Limb (tissue), 2 donors: ENCODE data around the gene WT1.

Experiments used
- DNase-seq, 2 donors: peaks; one replicate each; pipeline ENCODE4 v3.0.0-alpha.2; 2016; ENCODE audit errors: extremely low spot score in 2 of 2

The WT1 gene

DNA sequence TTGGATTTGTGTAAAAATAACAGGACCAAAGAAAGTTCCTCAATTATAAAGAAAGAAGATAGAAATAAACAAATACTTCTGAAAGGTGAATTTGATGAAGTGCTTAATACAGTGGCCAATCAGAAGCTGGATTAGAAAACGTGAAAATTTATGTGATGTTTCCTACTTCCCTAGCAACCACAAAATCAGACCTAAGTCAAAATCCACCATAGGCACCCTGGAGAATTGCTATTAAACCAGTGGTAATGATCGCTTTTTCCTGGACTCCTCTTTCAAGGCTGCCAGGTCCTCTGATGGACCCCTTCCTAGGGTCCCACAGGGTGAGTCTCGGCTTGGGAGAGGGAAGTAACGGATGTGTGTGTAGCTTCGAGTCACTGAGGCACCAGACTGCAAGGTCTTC lies 9.6 kb downstream of the WT1 start:
- DNase-seq = no peak

DNA sequence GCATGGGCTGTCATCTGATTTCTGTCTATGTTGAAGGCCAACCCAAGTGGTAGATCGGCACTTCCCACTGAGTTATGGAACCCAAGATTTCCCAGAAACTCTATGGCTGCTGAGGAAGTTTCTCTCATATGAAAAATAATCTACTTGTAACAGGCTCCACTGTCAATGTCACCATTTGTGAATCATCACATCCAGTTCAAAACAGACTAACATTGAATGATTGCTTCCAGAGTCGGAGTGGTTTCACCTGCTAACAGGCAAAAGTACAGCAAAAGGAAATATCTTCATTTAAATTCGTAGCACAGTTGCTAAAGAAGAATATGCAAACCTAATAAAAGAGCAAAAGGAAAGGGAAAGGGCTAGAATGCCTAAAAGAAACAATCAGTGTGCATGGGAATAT lies 12.8 kb downstream of the WT1 start:
- no peak for DNase-seq

DNA sequence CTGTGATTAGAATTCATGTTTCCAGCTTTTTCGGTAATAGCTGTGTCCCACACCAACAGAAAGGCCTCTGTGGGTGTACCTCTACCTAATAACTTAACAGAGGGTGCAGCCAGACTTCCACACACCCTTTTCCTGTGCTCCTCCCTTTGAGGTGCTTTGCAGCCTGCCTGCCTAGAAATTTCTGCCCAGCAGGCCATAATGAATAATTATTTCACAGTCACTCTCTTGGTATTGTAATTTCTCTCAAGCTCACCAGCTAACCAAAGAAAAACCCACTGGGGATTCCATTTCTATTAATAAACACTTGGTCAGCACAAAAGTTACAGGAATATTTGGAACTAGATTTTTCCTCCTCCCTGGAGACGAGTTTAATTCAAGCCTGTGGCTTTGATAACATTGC lies 13.3 kb downstream of the WT1 start:
- DNase-seq = no peak

DNA sequence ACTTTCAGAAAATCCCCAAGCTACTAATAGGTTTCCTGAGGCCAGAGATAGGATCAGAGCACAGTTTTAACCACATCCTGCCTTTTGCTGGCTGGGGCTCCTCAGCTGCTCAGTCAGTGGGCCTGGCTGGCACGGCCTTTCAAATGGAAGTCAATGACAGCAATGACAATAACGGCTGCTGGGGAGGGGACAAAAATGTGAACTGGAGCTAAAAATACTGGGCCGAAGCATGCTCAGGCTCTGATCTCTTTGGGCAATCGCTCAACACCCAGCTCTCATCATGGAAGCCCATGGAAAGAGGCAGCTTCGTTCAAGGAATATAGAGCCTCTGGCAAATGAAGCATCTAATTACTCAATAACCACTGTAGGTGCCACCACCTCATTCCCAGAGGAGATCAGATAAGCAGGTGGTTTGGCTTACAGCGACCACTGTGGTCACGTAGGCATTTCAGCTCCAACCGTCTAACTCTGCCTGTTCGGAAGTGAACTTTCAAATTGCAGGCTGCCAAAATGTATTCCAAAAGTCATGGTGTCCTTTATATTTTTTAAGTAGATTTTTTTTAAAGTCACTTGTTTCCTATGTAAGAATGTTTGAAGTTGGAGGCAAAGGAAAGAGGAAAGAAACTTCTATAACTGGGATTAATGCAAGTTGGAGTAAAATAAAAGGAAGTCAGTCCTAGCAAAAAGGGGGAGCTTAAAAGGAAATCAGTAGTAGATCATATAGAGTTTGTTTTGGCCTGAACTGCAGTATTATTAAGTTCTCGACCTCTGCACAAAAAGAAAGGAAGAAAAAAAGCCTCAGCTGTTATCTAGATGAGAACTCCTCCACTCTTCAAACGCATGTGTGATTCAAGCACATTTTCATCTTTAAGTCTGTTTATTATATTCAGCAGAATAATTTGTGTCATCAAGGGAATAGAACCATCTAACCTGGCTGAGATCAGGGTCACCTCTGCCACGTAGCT lies 14.1 kb downstream of the WT1 start:
- DNase-seq = no peak

DNA sequence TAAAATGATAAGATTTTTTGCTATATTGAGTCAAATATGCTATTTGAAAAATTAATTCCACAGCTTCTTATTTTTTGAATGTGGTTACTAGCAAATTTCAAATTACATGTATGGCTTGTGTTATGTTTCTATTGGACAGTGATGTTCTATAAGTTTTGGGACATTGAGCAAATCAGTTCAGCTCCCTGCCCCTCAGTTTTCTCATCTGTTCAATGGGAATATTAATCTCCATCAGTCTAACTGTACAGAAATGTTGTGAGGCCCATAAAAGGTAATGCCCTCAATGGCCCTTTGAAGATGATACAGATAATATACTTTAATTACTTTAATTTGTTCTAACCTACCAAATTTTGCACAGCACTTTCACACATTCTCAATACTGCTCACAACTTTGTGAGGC lies 15.2 kb downstream of the WT1 start:
- DNase-seq = no peak

DNA sequence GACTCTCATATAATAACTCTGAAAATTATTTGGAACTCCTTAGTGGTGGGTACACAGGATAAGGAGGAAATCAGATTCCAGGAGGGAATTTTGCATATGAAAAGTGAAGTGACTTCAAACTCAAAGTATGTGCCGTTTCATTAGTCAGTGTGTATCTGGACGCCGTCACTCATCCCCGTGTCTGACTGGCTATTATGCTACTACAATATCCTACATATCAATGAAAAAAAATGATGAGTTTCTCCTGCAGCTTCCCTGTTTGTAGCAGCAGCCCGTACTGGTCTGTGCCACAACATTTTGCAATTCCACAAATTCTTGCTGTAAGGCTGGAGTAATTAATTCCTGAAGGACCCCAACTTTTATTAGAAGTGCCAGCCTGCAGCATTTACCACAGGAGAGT lies 16.5 kb downstream of the WT1 start:
- DNase-seq = no peak

DNA sequence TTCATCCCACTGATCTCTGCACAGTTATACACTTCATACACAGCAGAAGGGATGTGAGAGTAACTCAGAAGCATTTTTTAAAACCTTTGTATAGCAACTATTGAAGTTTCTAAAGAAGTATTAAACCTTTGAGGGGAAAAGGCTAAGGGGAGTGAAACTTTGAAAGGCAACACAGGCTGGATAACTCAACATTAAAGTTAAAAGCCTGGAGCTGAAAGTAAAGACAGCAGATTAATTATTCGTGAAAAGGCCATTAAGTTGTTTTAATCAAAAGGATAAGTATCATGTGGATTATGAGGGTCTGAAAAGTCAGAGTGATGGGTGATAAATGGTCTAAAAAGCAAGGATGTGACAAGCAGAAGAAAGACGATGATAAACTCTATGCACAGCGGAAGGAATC lies 17.5 kb downstream of the WT1 start:
- no peak for DNase-seq

DNA sequence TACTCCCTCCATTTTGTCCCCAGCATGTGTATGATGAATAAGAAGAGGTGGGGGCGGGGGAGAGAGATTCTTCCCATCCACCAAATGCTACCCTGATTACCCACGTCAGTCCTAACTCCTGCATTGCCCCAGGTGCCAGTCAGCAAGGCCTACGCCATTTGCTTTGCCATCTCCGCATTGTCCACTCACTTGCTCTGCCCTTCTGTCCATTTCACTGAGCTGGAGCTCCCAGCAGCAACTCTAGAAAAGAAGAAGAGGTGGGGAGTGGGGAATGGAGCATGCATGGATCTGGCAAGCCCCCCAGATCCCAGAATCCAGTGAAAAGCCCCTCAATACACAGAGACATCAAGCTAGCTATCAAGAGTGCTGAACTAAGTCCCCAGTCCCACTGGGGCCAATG lies 19.0 kb downstream of the WT1 start:
- DNase-seq = no peak

DNA sequence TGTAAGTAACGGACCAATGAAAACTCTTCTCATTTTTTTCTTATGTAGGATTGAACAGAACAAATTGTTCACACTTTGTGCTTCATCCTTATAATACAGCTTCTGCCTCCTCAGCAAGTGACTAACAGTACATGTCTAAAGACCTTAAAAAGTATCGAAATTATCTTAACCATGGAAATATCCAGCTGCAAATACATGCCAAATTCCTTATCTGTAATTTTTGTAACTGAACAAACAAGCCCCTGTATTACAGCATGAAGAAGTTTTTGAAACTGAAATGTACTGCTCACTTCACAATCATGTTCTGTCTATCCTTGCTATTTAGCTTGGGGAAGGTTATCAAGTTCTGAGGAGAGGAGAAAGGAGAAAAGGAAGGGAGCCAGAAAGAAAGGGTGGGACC lies 20.4 kb downstream of the WT1 start:
- no peak for DNase-seq

DNA sequence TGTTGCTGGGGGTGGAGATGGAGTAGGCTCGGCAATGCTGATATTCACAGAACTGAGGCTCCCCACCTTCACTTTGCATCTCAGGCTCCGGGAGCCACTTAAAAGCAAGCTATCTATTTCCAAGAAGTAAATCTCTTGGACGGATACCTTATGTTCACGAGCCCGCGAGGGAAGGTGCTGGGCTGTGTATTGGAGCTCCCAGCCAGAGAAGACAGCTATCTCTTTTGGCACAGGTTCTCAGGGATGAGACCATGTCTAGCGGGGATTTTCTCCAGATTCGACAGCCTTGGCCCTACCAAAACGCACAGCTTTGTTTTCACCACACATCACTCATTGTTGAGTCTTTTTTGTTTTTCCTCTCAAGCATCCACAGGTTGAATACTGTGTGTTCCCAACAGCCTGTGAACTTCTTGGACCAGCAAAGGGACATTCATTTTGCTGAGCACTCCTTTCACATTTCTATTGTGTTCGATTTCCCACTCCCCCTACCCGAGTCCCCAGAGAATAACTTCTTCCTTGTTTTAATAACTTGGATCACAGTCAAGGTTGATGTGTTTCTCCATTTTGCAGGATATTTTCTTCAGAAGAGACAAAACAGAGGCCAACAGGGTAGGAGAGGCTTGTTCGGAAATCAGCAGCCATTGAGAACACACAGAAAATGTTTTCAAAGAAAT lies 23.3 kb downstream of the WT1 start:
- DNase-seq = no peak

DNA sequence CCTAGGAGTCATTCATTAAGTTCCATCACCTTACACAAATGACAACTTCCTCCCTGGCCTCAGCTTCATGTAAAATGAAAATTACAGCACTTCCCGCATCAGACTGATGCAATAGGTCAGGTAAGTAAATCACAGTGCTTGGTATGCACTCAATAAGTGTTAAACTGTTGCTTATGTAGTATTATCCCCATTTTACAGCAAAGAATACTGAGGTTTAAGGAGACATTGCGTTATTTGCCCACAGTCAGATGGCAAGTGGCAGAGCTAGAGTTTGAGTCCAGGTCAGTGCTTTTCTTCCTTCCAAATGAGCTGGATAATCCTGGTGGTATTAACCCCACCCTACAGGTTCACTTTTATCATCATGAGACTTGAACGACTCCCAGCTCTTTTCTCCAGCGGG lies 29.7 kb downstream of the WT1 start:
- no peak for DNase-seq

DNA sequence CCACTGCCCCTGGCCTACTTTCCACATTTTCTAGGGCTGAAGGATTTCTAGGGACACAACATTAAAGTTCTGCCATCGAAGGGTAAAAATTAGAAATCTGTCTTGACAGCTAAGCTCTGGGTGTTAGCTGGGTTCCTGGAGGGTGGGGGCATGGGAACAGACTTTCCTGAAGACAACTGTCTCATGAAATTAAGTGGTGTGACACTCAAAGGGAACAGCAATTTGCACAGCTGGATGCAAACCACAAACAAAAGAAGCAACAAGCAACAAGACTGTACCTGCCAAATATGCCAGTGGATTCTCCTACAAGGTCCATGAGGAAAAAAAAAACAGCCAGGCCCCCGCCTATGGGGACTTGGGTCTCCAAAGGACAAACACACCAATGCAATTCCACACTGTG lies 32.5 kb downstream of the WT1 start:
- DNase-seq = no peak

DNA sequence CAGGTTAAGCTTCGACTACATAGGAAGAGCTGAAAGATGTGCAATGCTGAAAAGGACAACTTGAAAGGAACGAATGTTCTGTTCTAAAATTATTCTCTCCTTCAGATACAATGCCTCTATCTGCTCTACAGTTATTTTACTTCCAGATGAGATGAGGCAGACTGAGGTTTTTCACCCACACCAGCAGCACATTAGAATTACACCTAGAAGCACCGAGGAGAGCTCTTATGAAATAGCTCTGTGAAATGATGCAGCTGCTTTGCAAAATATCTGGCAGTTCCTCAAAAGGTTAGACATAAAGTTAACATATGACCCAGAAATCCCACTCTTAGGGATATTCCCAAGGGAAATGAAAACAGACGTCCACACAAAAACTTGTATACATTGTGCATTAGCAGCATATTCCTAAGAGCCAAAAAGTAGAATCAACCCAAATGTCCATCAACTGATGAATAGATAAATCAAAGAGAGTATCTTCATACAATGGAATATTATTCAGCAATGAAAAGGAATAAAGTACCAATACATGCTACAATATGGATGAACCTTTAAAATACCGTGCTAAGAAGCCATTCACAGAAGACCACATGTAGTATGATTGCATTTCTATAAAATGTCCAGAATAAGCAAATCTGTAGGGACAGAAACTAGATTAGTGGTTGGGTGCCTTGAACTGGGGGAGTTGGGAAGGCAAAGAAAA lies 34.5 kb downstream of the WT1 start:
- DNase-seq = no peak

DNA sequence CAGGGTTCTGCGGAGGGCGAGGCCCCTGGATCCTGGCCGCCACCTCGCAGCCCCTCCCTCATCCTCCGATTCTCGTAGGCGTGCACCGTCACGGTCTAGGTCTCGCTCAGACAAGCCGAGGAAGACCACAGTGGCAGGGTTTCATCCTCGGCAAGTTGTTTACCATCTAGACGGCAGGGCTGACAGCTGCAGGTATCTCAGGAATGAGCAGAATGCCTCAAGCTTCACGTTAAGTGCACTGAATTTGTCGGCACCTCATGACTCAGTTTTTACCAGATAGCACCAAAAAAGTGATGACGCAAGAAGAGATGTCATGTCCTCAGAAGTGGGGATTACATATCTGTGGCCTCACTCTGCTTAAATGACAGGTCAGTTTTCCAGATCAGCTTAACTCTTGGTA lies 35.1 kb downstream of the WT1 start:
- no peak for DNase-seq

DNA sequence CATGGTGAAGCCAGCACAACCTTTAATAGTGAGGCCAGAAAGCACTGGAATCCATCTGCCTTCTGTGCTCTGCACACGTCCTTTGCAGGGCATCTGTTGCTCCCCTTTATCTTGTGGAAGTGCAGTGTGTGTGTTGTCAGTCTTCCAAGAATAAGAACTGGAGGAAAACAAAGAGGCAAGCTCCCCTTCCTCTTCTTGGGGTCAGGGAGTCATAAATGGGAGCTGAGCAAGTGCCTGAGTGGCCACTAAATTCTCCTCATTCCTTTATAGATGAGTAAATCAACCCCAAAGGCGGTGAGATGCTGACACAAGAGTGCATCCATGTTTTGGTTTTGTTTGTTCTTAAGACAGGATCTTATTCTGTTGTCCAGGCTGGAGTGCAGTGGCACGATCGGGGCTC lies 38.3 kb downstream of the WT1 start:
- no peak for DNase-seq

DNA sequence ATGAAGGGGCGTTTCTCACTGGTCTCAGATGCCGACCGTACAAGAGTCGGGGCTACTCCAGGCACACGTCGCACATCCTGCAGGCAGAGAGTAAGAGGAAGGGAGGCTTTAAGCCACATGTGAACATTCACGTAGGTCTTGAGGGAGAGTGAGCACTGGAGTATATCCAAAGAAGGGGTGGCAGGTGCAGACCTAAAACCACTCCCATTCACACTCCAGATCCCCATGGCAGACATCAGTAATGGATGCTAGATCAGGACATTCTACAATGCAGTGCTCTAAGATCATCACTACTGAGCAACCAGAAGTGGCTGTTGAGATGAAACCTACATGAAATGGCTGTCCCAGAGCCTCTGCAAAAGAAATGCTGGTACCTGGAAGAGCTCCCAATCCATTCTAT lies 39.0 kb downstream of the WT1 start:
- no peak for DNase-seq

DNA sequence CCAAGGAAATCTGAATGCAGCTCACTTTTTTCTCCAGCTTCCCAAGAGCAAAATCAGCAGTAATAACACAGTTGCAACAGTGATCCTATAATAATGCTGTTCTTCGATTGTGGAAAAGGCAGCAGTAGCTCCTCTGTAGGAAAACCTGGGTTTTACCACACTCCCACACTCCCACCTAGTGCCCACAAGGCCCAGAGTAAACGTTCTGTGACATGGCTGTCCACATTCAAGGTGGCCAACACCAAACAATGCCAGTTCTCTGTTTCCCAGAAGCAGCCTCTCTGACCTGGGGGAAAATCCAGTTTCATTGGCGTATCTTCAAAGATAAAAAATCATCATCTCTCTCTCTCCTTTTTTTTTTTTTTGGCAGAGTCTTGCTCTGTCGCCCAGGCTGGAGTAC lies 40.2 kb downstream of the WT1 start:
- no peak for DNase-seq

DNA sequence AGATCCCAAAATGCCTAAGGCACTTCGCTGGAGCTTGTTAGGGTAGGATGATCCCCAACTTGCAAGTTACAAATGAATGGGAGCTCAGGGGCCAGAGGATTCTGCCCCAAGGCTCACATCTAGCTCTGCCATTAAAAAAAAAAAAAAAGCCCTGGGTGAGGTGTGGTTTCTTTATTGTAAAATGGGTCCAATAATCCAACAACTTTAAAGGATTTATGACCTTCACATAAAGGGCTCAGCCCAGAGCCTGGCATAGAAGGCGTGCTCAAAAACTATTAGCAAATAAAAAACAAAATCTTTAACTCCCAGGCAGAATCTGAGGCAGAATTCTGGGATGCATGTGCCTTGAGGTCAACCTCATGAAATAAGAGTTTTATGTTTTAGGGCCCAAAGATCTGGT lies 42.5 kb downstream of the WT1 start:
- no peak for DNase-seq

DNA sequence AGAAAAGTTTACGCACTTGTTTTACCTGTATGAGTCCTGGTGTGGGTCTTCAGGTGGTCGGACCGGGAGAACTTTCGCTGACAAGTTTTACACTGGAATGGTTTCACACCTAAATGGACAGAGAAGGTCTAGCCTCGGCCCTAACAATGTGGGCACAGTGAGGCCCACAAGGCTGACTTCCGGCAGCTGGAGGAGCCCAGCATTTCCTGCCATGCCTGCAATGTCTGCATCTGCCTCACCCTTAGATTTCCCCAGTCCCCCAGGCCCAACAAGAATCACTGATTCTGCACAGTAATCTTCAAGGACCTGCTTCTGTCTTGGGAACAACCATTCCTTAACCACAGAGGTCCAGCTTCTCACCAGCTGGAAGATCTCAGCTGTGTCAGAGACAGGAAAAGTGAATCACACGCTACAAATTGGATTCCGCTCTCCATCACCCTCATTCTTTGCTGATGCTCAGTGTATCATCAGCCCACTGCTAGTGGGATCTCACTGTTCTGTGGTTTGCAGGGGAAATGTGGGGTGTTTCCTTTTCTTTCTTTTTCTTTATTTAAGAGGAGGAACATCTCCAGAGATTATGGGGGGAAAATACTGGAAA lies 43.3 kb downstream of the WT1 start:
- no peak for DNase-seq

DNA sequence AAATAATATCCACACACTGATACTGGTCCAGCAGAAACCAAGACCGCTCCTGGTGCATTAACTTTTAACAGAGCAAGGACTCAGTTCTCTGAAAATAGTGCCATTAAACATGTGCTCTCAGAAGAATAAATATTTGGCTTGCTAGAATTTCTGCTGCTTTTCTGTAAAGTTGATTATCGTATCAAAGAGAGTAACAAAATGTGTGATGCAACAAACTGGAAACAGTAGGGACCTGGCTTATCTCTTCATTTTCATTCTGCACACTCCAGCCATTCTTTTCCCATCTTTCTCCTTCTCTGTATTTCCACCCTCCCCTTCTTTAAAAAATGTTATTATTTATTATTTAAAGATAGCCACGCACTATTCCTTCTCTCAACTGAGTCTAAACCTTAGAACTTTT lies 43.9 kb downstream of the WT1 start:
- no peak for DNase-seq

DNA sequence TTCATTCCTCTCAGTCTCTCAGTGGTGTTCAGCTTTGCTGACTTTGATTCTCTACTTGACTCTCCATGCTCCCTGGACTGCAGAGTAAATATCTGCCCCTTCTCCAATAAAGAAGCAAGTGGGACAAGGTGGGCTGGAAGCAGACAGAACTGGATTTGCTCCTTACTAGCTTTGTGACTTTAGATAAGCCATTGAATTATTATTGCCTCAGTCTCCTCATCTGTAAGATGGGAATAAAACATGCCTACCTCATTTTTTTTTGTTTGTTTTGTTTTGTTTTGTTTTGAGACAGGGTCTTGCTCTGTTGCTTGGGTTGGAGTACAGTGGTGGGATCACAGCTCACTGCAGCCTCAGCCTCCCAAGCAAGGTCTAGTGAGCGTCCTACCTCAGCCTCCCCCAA lies 44.6 kb downstream of the WT1 start:
- DNase-seq = no peak
